ENCODE results near the gene DCTPP1. TPM values are rescaled to one million over a fixed set of nuclear protein-coding genes. Genes with fewer than 3 reads are reported as not detected.

DCTPP1 gene
- total RNA-seq, 4 donors from 2014 or later, result 10.2 to 51.5 (median 28.7) TPM

- no peaks in the 10 kb centered on the region for H3K9me3 ChIP-seq
- TF ChIP-seq CTCF (IDR thresholded peaks at IDR 0.05) (no peak), POLR2A (IDR thresholded peaks at IDR 0.05) (no peak)
- H3K4me1 ChIP-seq, result no peaks in the 10 kb centered on the region
- H3K27me3 ChIP-seq, result no peaks in the 10 kb centered on the region
- no peak for DNase-seq
- no peaks in the 10 kb centered on the region for H3K36me3 ChIP-seq
- no peak overlapping the region for H3K27ac ChIP-seq
- no peak overlapping the region for H3K4me3 ChIP-seq
- intact Hi-C loops (cut with DNase I; ENCODE audit: low total_unique reads), result no loop called here
These were observed 49.0 kb downstream of the DCTPP1 start for GRCh38 chr16:30380803-30381208.

GRCh38 chr16:30380072-30380802 is 49.6 kb downstream of the DCTPP1 start:
- no peak for DNase-seq
- Histone ChIP-seq H3K9me3 (no peaks in the 10 kb centered on the region), H3K27me3 (no peaks in the 10 kb centered on the region), H3K4me3 (no peak overlapping the region), H3K27ac (no peak overlapping the region), H3K4me1 (no peaks in the 10 kb centered on the region), H3K36me3 (no peaks in the 10 kb centered on the region)
- TF ChIP-seq POLR2A (IDR thresholded peaks at IDR 0.05) (no peak), CTCF (IDR thresholded peaks at IDR 0.05) (no peak)
- intact Hi-C loops (cut with DNase I; ENCODE audit: low total_unique reads), result no loop called here

GRCh38 chr16:30379158-30379783 is 50.6 kb downstream of the DCTPP1 start:
- Histone ChIP-seq H3K27me3 (no peaks in the 10 kb centered on the region), H3K36me3 (no peaks in the 10 kb centered on the region), H3K27ac (peak overlapping the region; percentile 100), H3K4me1 (no peaks in the 10 kb centered on the region), H3K4me3 (peak overlapping the region; percentile 83 to 88), H3K9me3 (no peaks in the 10 kb centered on the region)
- intact Hi-C loops (cut with DNase I; ENCODE audit: low total_unique reads), result no loop called here
- peak in 1 of 4 experiments; percentile 12 for TF ChIP-seq CTCF (IDR thresholded peaks at IDR 0.05)
- TF ChIP-seq POLR2A (IDR thresholded peaks at IDR 0.05), result no peak
- no peak for DNase-seq

- no peaks in the 10 kb centered on the region for H3K9me3 ChIP-seq
- intact Hi-C loops (cut with DNase I; ENCODE audit: low total_unique reads), result no loop called here
- H3K4me1 ChIP-seq, result no peaks in the 10 kb centered on the region
- no peaks in the 10 kb centered on the region for H3K27me3 ChIP-seq
- peak; percentile 99 to 100 for DNase-seq
- H3K27ac ChIP-seq, result peak overlapping the region; percentile 100
- peak; percentile 69 to 84 for TF ChIP-seq POLR2A (IDR thresholded peaks at IDR 0.05)
- peak in 3 of 4 experiments; percentile 14 to 41 (median 16) for TF ChIP-seq CTCF (IDR thresholded peaks at IDR 0.05)
- no peaks in the 10 kb centered on the region for H3K36me3 ChIP-seq
- H3K4me3 ChIP-seq, result peak overlapping the region; percentile 83 to 88
These were observed 51.3 kb downstream of the DCTPP1 start for GRCh38 chr16:30378236-30379157.
